Measurements from ENCODE around the gene MEN1. TPM values are rescaled to one million over a fixed set of nuclear protein-coding genes. Genes with fewer than 3 reads are reported as not detected.
A peak's percentile ranks its signal among the peaks of the same experiment; 100 is the strongest.

MEN1 gene
- total and polyA plus RNA-seq, 9 of the 15 experiments (the other 6 are each of a cell fraction or from before 2014, with no cell fraction given), result 3.4 to 57.2 (median 19.3) TPM

GRCh38 chr11:64835616-64836447 is 25.5 kb upstream of the MEN1 start:
- 87% methylated on average over 14 of the region's 17 CpGs for WGBS (ENCODE audit: insufficient coverage, low coverage, missing lambda C conversion rate)
- BruUV-seq (replicated peaks), result no TSS peak
- no peak overlapping the region for H2AFZ ChIP-seq (ENCODE audit: low read depth, low read length)

More at GRCh38 chr11:64835616-64836447, 25.5 kb upstream of the MEN1 start:
- POLR2A ChIA-PET, result interaction anchor here (0.5 to 1.3 kb wide), 3 partner anchors 10 to 42 kb away, joined by 4 to 5 read pairs (median 4); partner anchors contain the start of gene EHD1
- in situ Hi-C loops (cut with MboI) (no loop called here), intact Hi-C loops (cut with micrococcal nuclease) (no loop called here)
- no peaks in the 10 kb centered on the region for H3K79me2 ChIP-seq (ENCODE audit: control insufficient read depth, insufficient read depth, low read length)
- no peaks in the 10 kb centered on the region for H4K20me1 ChIP-seq (replicated peaks; ENCODE audit: control insufficient read depth, insufficient read depth, low read length)
- no peak overlapping the region for H3K4me2 ChIP-seq (ENCODE audit: insufficient read depth, low read length)
- ATAC-seq (no peak), FAIRE-seq (no peak), DNase-seq (ENCODE audit: extremely low read depth in 1 of 4, low spot score in 3 of 4) (no peak)
- no peak overlapping the region for H3K27ac ChIP-seq (ENCODE audit: extremely low read depth, low read depth, low read length)
- no peaks in the 10 kb centered on the region for H3K9me3 ChIP-seq (replicated peaks; ENCODE audit: control insufficient read depth, insufficient read depth, low read depth, low read length)
- peaks cover 0 to 38% of the 10 kb centered on the region in 2 experiments; a peak in 1 of 5 replicates for H3K4me1 ChIP-seq (replicated peaks in 1 of 2; ENCODE audit: control insufficient read depth in 2 of 2, insufficient read depth in 2 of 2, low read length in 2 of 2)
- H3K36me3 ChIP-seq (ENCODE audit: control insufficient read depth, insufficient read depth, low read length), result peaks cover 62% of the 10 kb centered on the region; the same call in 2 of the 3 replicates
- TF ChIP-seq HEY1 (CRISPR knock-in tag; IDR thresholded peaks at IDR 0.05; ENCODE audit: borderline replicate concordance) (no peak), POLR2G (IDR thresholded peaks at IDR 0.05; ENCODE audit: low read depth, low read length) (peak; percentile 46), RBFOX2 (IDR thresholded peaks at IDR 0.05; ENCODE audit: low read depth, low read length) (0 out of 2 replicates have a peak, but pooled peaks have one; percentile 9)
- no peaks in the 10 kb centered on the region for H3K9me1 ChIP-seq (ENCODE audit: control insufficient read depth, insufficient read depth, low read length)
- peak overlapping the region in 1 of 2 experiments; percentile 52; a peak in 2 of 4 replicates for H3K9ac ChIP-seq (ENCODE audit: insufficient read depth in 1 of 2, low read depth in 2 of 2, low read length in 2 of 2)
- no peaks in the 10 kb centered on the region for H3K27me3 ChIP-seq (ENCODE audit: control insufficient read depth in 2 of 2, insufficient read depth in 2 of 2, low read length in 2 of 2)
- CTCF ChIA-PET (ENCODE audit: low intra/inter-chr PET ratio), result interaction anchor here (0.6 kb wide), 1 partner anchor 176 kb away, joined by 3 read pairs; no protein-coding TSS in a partner anchor
- H3K4me3 ChIP-seq, result no peak overlapping the region
